HL-60/S4 treated with retinoic acid at 250 ng/mL for 4 days and 3 days (cell line): ENCODE results near the gene YES1.
"Not testable (repeated sequence)": the region's sequence is repeated elsewhere in the genome, so short reads cannot be mapped to it uniquely, and the experiment has no call there.

Experiments
- in situ Hi-C: fragments of 300-500 bp; cut with MboI; formaldehyde crosslinking; loops from 2 replicates; pipeline ENCODE4 v1.7.0; 2022; ENCODE audit warnings: low sequenced_read_pairs

Gene YES1

GRCh38 chr18:825891-826585 lies 14.0 kb upstream of the YES1 start:
- in situ Hi-C loops = loop anchor here (25.0 kb wide), 1 partner anchor 189 kb away; no protein-coding TSS in a partner anchor

GRCh38 chr18:824179-824578 lies 12.1 kb upstream of the YES1 start:
- in situ Hi-C loops = no loop called here

GRCh38 chr18:820591-821165 lies 8.6 kb upstream of the YES1 start:
- in situ Hi-C loops = no loop called here

GRCh38 chr18:816869-817268 lies 4.8 kb upstream of the YES1 start:
- in situ Hi-C loops = no loop called here

GRCh38 chr18:816088-816653 lies 4.1 kb upstream of the YES1 start:
- in situ Hi-C loops = no loop called here

GRCh38 chr18:815353-815752 lies 3.3 kb upstream of the YES1 start:
- in situ Hi-C loops = no loop called here

GRCh38 chr18:814300-815084 lies 2.5 kb upstream of the YES1 start:
- in situ Hi-C loops = no loop called here

GRCh38 chr18:813172-814071 lies 1.4 kb upstream of the YES1 start:
- in situ Hi-C loops = no loop called here

GRCh38 chr18:812376-813171 lies 532 bp upstream of the YES1 start:
- in situ Hi-C loops = no loop called here

- in situ Hi-C loops = no loop called here
Observed at GRCh38 chr18:811182-811891, 705 bp downstream of the YES1 start.

GRCh38 chr18:809985-810642 lies 1.9 kb downstream of the YES1 start:
- in situ Hi-C loops = no loop called here

- in situ Hi-C loops = not testable (repeated sequence)
Observed at GRCh38 chr18:809228-809627, 2.8 kb downstream of the YES1 start.

- in situ Hi-C loops = no loop called here
Observed at GRCh38 chr18:808502-808901, 3.5 kb downstream of the YES1 start.

GRCh38 chr18:808086-808485 lies 4.0 kb downstream of the YES1 start:
- in situ Hi-C loops = no loop called here

GRCh38 chr18:805755-806110 lies 6.3 kb downstream of the YES1 start:
- in situ Hi-C loops = no loop called here

- in situ Hi-C loops = no loop called here
Observed at GRCh38 chr18:805008-805754, 6.9 kb downstream of the YES1 start.

- in situ Hi-C loops = no loop called here
Observed at GRCh38 chr18:801137-801536, 10.9 kb downstream of the YES1 start.

- in situ Hi-C loops = no loop called here
Observed at GRCh38 chr18:799943-800342, 12.1 kb downstream of the YES1 start.
